Fibroblast of the aortic adventitia (primary cell): ENCODE measurements around the gene CDH13. TPM values are rescaled to one million over a fixed set of nuclear protein-coding genes. Genes with fewer than 3 reads are reported as not detected.

Experiments
- DNase-seq: peaks from one replicate; pipeline ENCODE4 v3.0.0-alpha.2; 2010; ENCODE audit warnings: low read depth
- H3K4me3 ChIP-seq: 2 replicates; pipeline ENCODE4 v1.5.1; 2011; ENCODE audit warnings: low read depth, mild to moderate bottlenecking, control low read depth, low read length, moderate library complexity
- CTCF ChIP-seq: IDR thresholded peaks from 2 replicates; pipeline ENCODE4 v1.5.1; 2011; ENCODE audit warnings: mild to moderate bottlenecking, low read length, control low read depth, inconsistent platforms; ENCODE audit not compliant: insufficient read depth
- total RNA-seq: library from RNA; depleted of rRNA; stranded (reverse); fragments of >200 nt; gene quantifications from 2 replicates; pipeline ENCODE4 v1.2.3, GENCODE V29; 2012; ENCODE audit warnings: low replicate concordance

Gene CDH13
- total RNA-seq, 1 donor: 55.7 TPM

DNA sequence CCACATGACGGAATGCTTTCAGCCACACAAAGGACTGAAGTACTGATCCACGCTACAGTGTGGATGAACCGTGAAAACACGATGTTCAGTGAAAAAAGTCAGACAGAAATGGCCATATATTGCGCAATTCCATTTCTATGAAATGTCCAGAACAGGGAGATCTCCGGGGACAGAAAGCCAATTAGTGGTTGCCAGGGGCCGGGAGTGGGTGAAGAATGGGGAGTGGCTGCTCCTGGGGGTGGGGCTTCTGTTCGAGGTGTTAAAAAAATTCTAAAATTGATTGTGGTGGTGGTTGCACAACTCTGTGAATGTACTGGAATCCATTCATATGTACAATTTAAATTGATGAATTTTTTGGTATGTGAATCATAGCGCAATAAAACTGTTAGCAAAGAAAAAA lies 1026.2 kb downstream of the CDH13 start:
- TF ChIP-seq CTCF: no peak
- no peak overlapping the region for H3K4me3 ChIP-seq
- DNase-seq: no peak

DNA sequence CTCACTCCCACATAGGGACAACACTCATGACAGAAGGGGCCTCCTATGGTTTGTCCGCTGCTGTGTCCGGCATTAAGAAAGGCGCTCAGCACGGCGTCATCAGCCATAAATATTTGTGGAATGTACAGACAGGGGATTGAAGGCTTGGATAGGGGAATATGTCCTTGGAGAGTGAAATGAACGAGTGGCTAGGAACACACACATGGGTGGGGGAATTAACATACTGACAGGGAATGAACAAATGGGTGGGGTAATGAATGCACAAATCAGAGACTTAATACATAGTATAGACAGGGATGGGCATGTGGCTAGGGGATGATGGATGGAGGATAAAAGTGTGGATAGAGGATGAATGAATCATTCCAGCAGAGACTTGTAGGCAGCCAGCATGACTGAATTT lies 1027.0 kb downstream of the CDH13 start:
- TF ChIP-seq CTCF: no peak
- peak; percentile 2 for DNase-seq
- no peak overlapping the region for H3K4me3 ChIP-seq

DNA sequence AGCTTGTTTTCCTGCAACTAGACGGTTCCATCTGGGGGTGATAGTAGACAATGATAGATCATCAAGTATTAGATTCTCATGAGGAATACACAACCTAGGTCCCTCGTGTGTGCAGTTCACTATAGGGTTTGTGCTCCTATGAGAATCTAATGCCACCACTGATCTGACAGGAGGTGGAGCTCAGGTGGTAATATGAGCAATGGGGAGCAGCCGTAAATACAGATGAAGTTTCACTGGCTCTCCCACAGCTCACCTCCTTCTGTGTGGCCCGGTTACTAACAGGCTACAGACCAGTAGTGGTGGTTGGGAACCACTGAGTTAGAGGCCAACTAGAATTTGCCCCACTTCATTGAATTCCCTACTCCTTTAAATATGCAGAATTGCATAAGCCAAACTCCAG lies 1033.5 kb downstream of the CDH13 start:
- DNase-seq: no peak
- H3K4me3 ChIP-seq: no peak overlapping the region
- no peak for TF ChIP-seq CTCF

- no peak overlapping the region for H3K4me3 ChIP-seq
- no peak for TF ChIP-seq CTCF
- DNase-seq: no peak
Measured at GRCh38 chr16:83661656-83662055, 1034.9 kb downstream of the CDH13 start.

GRCh38 chr16:83666449-83666848 lies 1039.7 kb downstream of the CDH13 start:
- no peak for DNase-seq
- TF ChIP-seq CTCF: no peak

DNA sequence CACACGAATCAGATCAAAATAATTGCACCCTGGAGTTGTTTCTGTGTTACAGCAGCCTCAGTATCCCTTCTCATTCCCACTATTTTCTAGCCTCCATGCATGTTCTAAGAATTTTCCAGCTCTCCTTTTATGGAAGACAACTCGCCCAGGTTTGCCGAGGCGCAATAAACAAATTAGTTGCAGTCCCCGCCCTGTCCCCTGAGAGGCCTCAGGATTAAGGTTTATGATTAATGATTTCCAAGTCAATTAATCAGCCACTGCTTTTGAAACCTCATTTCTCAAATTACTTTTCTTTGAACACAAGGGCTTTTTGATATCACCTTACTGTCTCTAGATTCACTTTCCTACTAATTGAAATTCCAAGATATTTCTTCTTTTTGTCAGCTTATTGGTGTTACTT lies 1042.7 kb downstream of the CDH13 start:
- DNase-seq: no peak
- no peak overlapping the region for H3K4me3 ChIP-seq
- no peak for TF ChIP-seq CTCF

More at GRCh38 chr16:83666449-83666848, 1039.7 kb downstream of the CDH13 start:
- H3K4me3 ChIP-seq: no peak overlapping the region

- TF ChIP-seq CTCF: no peak
- DNase-seq: no peak
- no peak overlapping the region for H3K4me3 ChIP-seq
Measured at GRCh38 chr16:83674931-83675535, 1048.3 kb downstream of the CDH13 start.
